Activated T-helper 1 cell treated with anti-CD3 and anti-CD28 coated beads, Interleukin-12 subunit alpha, Interleukin-12 subunit beta, Interleukin-2, Interleukin-4 antibody, amounts not matched to agents 30 ng/mL and 10 ng/mL and 1 ng/mL, durations not matched to agents 14 hours and 24 hours and 36 hours (primary cell): ENCODE data around the gene RABGGTA. TPM values are rescaled to one million over a fixed set of nuclear protein-coding genes. Genes with fewer than 3 reads are reported as not detected.
A peak's percentile ranks its signal among the peaks of the same experiment; 100 is the strongest.
"Not testable (repeated sequence)": the region's sequence is repeated elsewhere in the genome, so short reads cannot be mapped to it uniquely, and the experiment has no call there.

Experiments
- DNase-seq: peaks from one replicate; pipeline ENCODE4 v3.0.0; 2021; ENCODE audit warnings: low spot score
- H3K27ac Mint-ChIP-seq: one replicate; pipeline ENCODE4 v1.8.0; 2021; ENCODE audit warnings: mild to moderate bottlenecking, mixed read lengths
- H3K27me3 Mint-ChIP-seq: one replicate; pipeline ENCODE4 v1.8.0; 2022; ENCODE audit warnings: mild to moderate bottlenecking, moderate library complexity, mixed read lengths; ENCODE audit not compliant: insufficient read depth
- H3K36me3 Mint-ChIP-seq: one replicate; pipeline ENCODE4 v1.8.0; 2021; ENCODE audit warnings: low read depth, mixed read lengths
- H3K4me1 Mint-ChIP-seq: one replicate; pipeline ENCODE4 v1.8.0; 2021; ENCODE audit warnings: low read depth, mixed read lengths
- H3K4me3 Mint-ChIP-seq: one replicate; pipeline ENCODE4 v1.8.0; 2021; ENCODE audit warnings: mild to moderate bottlenecking, moderate library complexity, mixed read lengths
- H3K9me3 Mint-ChIP-seq: one replicate; pipeline ENCODE4 v1.8.0; 2021; ENCODE audit warnings: mixed read lengths
- intact Hi-C: fragments of 100-400 bp; cut with micrococcal nuclease; formaldehyde crosslinking; loops from one replicate; pipeline ENCODE4 v1.15.1; 2024
- total RNA-seq: library from RNA; stranded (reverse); gene quantifications from 2 replicates; pipeline ENCODE4 v1.2.3, GENCODE V29; 2022

The RABGGTA gene
- total RNA-seq, 1 donor from 2014 or later = 52.2 TPM

GRCh38 chr14:24216876-24217275 lies 54.5 kb downstream of the RABGGTA start:
- H3K36me3 Mint-ChIP-seq = peaks cover 22% of the 10 kb centered on the region
- peak overlapping the region; percentile 96 for H3K27ac Mint-ChIP-seq
- H3K4me1 Mint-ChIP-seq = peaks cover 35% of the 10 kb centered on the region
- DNase-seq, H3K9me3 Mint-ChIP-seq, H3K27me3 Mint-ChIP-seq, H3K4me3 Mint-ChIP-seq: not testable (repeated sequence)
- intact Hi-C loops = loop anchor here (1.0 kb wide), 4 partner anchors 15 to 91 kb away; partner anchors contain the start of genes GMPR2, NEDD8 and TINF2

- intact Hi-C loops = loop anchor here (1.0 kb wide), 4 partner anchors 16 to 92 kb away; partner anchors contain the start of genes GMPR2, NEDD8 and TINF2
- peak overlapping the region; percentile 90 for H3K4me3 Mint-ChIP-seq
- peak overlapping the region; percentile 96 for H3K27ac Mint-ChIP-seq
Observed at GRCh38 chr14:24216345-24216699, 55.1 kb downstream of the RABGGTA start.

More at GRCh38 chr14:24216345-24216699, 55.1 kb downstream of the RABGGTA start:
- Mint-ChIP-seq H3K36me3 (peaks cover 27% of the 10 kb centered on the region), H3K9me3 (no peaks in the 10 kb centered on the region), H3K27me3 (no peaks in the 10 kb centered on the region), H3K4me1 (peaks cover 40% of the 10 kb centered on the region)
- no peak for DNase-seq

Other genes with a start within 250 kb of the RABGGTA start
- 3.0 and 3.4 TPM in 2 replicates for gene CARMIL3, start 219.6 kb downstream of the RABGGTA start, total RNA-seq
- gene CPNE6, start 200.0 kb downstream of the RABGGTA start, total RNA-seq = not detected in 2 replicates
- 55.0 and 62.8 TPM in 2 replicates for gene PCK2, start 177.3 kb downstream of the RABGGTA start, total RNA-seq
- 69.9 and 71.6 TPM in 2 replicates for gene DCAF11, start 156.8 kb downstream of the RABGGTA start, total RNA-seq
- gene NRL, start 156.6 kb downstream of the RABGGTA start, total RNA-seq = 2.1 and 2.7 TPM in 2 replicates
- 0.26 TPM in 1 of 2 replicates, not detected in the other for gene FITM1, start 140.9 kb downstream of the RABGGTA start, total RNA-seq
- gene PSME1, start 135.4 kb downstream of the RABGGTA start, total RNA-seq = 291 and 295 TPM in 2 replicates
- 22.9 and 28.3 TPM in 2 replicates for gene EMC9, start 130.0 kb downstream of the RABGGTA start, total RNA-seq
- gene PSME2, start 125.0 kb downstream of the RABGGTA start, total RNA-seq = 575 and 588 TPM in 2 replicates
- 115 and 129 TPM in 2 replicates for gene RNF31, start 124.1 kb downstream of the RABGGTA start, total RNA-seq
- 130 and 152 TPM in 2 replicates for gene IRF9, start 110.3 kb downstream of the RABGGTA start, total RNA-seq
- gene REC8, start 99.5 kb downstream of the RABGGTA start, total RNA-seq = 27.8 and 28.9 TPM in 2 replicates
- 106 and 107 TPM in 2 replicates for gene IPO4, start 82.8 kb downstream of the RABGGTA start, total RNA-seq
- 34.5 and 35.3 TPM in 2 replicates for gene TM9SF1, start 76.2 kb downstream of the RABGGTA start, total RNA-seq
- 0.42 and 0.49 TPM in 2 replicates for gene TSSK4, start 65.9 kb downstream of the RABGGTA start, total RNA-seq
- 86.5 and 95.8 TPM in 2 replicates for gene CHMP4A, start 58.1 kb downstream of the RABGGTA start, total RNA-seq
- 11.6 and 12.9 TPM in 2 replicates for gene MDP1, start 55.5 kb downstream of the RABGGTA start, total RNA-seq
- gene NEDD8, start 39.2 kb downstream of the RABGGTA start, total RNA-seq = 177 and 185 TPM in 2 replicates
- gene GMPR2, start 38.7 kb downstream of the RABGGTA start, total RNA-seq = 40.8 and 41.4 TPM in 2 replicates
- gene TINF2, start 29.0 kb downstream of the RABGGTA start, total RNA-seq = 90.9 and 95.9 TPM in 2 replicates
- gene TGM1, start 8.4 kb downstream of the RABGGTA start, total RNA-seq = 4.1 and 4.8 TPM in 2 replicates
- gene DHRS1, start 28.2 kb upstream of the RABGGTA start, total RNA-seq = 7.5 TPM in 2 replicates
- 49.3 and 52.6 TPM in 2 replicates for gene NOP9, start 28.3 kb upstream of the RABGGTA start, total RNA-seq
- 18.1 and 18.7 TPM in 2 replicates for gene CIDEB, start 36.4 kb upstream of the RABGGTA start, total RNA-seq
- 8.9 and 10.3 TPM in 2 replicates for gene LTB4R2, start 38.5 kb upstream of the RABGGTA start, total RNA-seq
- gene LTB4R, start 39.9 kb upstream of the RABGGTA start, total RNA-seq = 10.1 and 11.1 TPM in 2 replicates
- 0.93 and 1.5 TPM in 2 replicates for gene ADCY4, start 63.5 kb upstream of the RABGGTA start, total RNA-seq
- gene RIPK3, start 68.4 kb upstream of the RABGGTA start, total RNA-seq = 14.3 and 14.5 TPM in 2 replicates
- gene NFATC4, start 96.6 kb upstream of the RABGGTA start, total RNA-seq = not detected in 2 replicates
- 0.02 TPM in 1 of 2 replicates, not detected in the other for gene NYNRIN, start 127.4 kb upstream of the RABGGTA start, total RNA-seq
- gene CBLN3, start 158.1 kb upstream of the RABGGTA start, total RNA-seq = 5.2 and 5.5 TPM in 2 replicates
- 65.9 and 72.0 TPM in 2 replicates for gene KHNYN, start 158.4 kb upstream of the RABGGTA start, total RNA-seq
- gene SDR39U1, start 171.2 kb upstream of the RABGGTA start, total RNA-seq = 41.5 and 48.0 TPM in 2 replicates
- gene CMA1, start 236.7 kb upstream of the RABGGTA start, total RNA-seq = not detected in 2 replicates